ENCODE data around the gene LRIG1.

DNA sequence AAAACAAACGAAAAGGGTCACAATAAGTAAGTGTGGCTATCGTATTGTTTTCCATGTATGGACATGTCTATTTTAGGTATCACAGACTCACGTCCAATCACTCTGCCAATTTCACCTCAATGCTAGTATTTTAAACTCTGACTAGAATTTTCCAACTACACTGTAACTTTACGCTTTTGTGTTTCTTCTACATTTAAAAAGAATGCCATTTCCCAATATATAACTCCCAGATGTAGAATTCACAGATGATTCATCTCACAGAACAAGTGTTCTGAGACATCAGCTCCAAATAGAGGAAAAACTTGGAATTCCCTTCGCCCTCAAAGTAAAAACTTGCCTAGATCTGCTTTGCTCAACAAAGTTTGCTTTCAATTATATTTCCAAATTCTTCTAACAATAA is 14.2 kb downstream of the LRIG1 start:
- TF ChIP-seq EZH2phosphoT487 (IDR thresholded peaks at IDR 0.05; ENCODE audit: low read depth, severe bottlenecking, unreplicated experiment), result no peak
- TF ChIP-seq, protein P1, sequence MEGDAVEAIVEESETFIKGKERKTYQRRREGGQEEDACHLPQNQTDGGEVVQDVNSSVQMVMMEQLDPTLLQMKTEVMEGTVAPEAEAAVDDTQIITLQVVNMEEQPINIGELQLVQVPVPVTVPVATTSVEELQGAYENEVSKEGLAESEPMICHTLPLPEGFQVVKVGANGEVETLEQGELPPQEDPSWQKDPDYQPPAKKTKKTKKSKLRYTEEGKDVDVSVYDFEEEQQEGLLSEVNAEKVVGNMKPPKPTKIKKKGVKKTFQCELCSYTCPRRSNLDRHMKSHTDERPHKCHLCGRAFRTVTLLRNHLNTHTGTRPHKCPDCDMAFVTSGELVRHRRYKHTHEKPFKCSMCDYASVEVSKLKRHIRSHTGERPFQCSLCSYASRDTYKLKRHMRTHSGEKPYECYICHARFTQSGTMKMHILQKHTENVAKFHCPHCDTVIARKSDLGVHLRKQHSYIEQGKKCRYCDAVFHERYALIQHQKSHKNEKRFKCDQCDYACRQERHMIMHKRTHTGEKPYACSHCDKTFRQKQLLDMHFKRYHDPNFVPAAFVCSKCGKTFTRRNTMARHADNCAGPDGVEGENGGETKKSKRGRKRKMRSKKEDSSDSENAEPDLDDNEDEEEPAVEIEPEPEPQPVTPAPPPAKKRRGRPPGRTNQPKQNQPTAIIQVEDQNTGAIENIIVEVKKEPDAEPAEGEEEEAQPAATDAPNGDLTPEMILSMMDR (IDR thresholded peaks at IDR 0.05; ENCODE audit: poor library complexity), result no peak
- TF ChIP-seq EZH2 (IDR thresholded peaks at IDR 0.05; ENCODE audit: borderline replicate concordance), result no peak
